HEK293 (cell line): ENCODE measurements around the gene VDAC1.

Source experiments
- CTCF ChIA-PET: fragments of 350-600 bp; formaldehyde crosslinking; extraction: SDS; loops from one replicate; lab custom pipeline; 2021; ENCODE audit warnings: antibody characterized with exemption; lab: Yijun Ruan, JAX
- POLR2A ChIA-PET: fragments of 300-600 bp; formaldehyde crosslinking; extraction: SDS; loops from one replicate; lab custom pipeline; 2020; ENCODE audit warnings: antibody characterized with exemption, inconsistent platforms; lab: Yijun Ruan, JAX
- H3K27ac ChIP-seq: fragments of 200-500 bp; sonication (Bioruptor generic); 2 replicates; pipeline ENCODE4 v1.5.1; 2014; ENCODE audit warnings: low read depth, low read length, control low read depth, inconsistent platforms; ENCODE audit errors: extremely low read depth
- H3K36me3 ChIP-seq, 2 experiments: fragments of 200-500 bp in 1 of 2; sonication (Bioruptor generic) in 1 of 2; 1 replicate in 1 of 2; 2 replicates in 1 of 2; pipeline ENCODE4 v1.5.1; 2014 to 2017; ENCODE audit warnings: inconsistent platforms in 2 of 2, low read length in 2 of 2; ENCODE audit not compliant: control insufficient read depth in 2 of 2, insufficient read depth in 1 of 2
- H3K4me1 ChIP-seq: fragments of 200-500 bp; sonication (Bioruptor generic); 2 replicates; pipeline ENCODE4 v1.5.1; 2014; ENCODE audit warnings: mild to moderate bottlenecking, low read length, inconsistent platforms; ENCODE audit not compliant: control insufficient read depth, insufficient read depth
- H3K4me3 ChIP-seq: 2 replicates; pipeline ENCODE4 v1.5.1; 2011; ENCODE audit warnings: low read depth, mild to moderate bottlenecking, control low read depth, low read length, moderate library complexity
- H3K9me3 ChIP-seq: fragments of 200-500 bp; sonication (Bioruptor generic); 2 replicates; pipeline ENCODE4 v1.5.1; 2014; ENCODE audit warnings: low read depth, low read length, inconsistent platforms; ENCODE audit not compliant: control insufficient read depth, insufficient read depth
- EGR2 ChIP-seq: fragments of 450-650 bp; formaldehyde crosslinking; IDR thresholded peaks from 2 replicates; pipeline ENCODE4 v1.5.1; 2016; ENCODE audit warnings: low read depth, missing biosample characterization, missing genetic modification characterization
- GFI1B ChIP-seq: fragments of 450-650 bp; formaldehyde crosslinking; IDR thresholded peaks from 2 replicates; pipeline ENCODE4 v1.5.1; 2016; ENCODE audit warnings: missing biosample characterization, missing genetic modification characterization
- GLI4 ChIP-seq: fragments of 450-650 bp; formaldehyde crosslinking; IDR thresholded peaks from 2 replicates; pipeline ENCODE4 v1.5.1; 2016; ENCODE audit warnings: missing biosample characterization, missing genetic modification characterization
- SP2 ChIP-seq: fragments of 450-650 bp; formaldehyde crosslinking; IDR thresholded peaks from 2 replicates; pipeline ENCODE4 v1.5.1; 2016; ENCODE audit warnings: missing biosample characterization, missing genetic modification characterization
- SP3 ChIP-seq: fragments of 450-650 bp; formaldehyde crosslinking; IDR thresholded peaks from 2 replicates; pipeline ENCODE4 v1.5.1; 2016; ENCODE audit warnings: missing biosample characterization, missing genetic modification characterization
- TRIM28 ChIP-seq: IDR thresholded peaks from 2 replicates; pipeline ENCODE4 v1.6.1; 2011; ENCODE audit warnings: low read length, control low read depth, borderline replicate concordance
- ZBTB7A ChIP-seq: fragments of 450-650 bp; formaldehyde crosslinking; IDR thresholded peaks from 2 replicates; pipeline ENCODE4 v1.5.1; 2016; ENCODE audit warnings: low read depth, missing biosample characterization, missing genetic modification characterization
- ZBTB8A ChIP-seq: fragments of 450-650 bp; formaldehyde crosslinking; IDR thresholded peaks from 2 replicates; pipeline ENCODE4 v1.5.1; 2016; ENCODE audit warnings: missing biosample characterization, missing genetic modification characterization
- ZEB2 ChIP-seq: fragments of 450-650 bp; formaldehyde crosslinking; IDR thresholded peaks from 2 replicates; pipeline ENCODE4 v1.5.1; 2016; ENCODE audit warnings: missing biosample characterization, missing genetic modification characterization
- ZNF169 ChIP-seq: fragments of 450-650 bp; formaldehyde crosslinking; IDR thresholded peaks from 2 replicates; pipeline ENCODE4 v1.5.1; 2016; ENCODE audit warnings: missing biosample characterization, missing genetic modification characterization
- ZNF214 ChIP-seq: fragments of 450-650 bp; formaldehyde crosslinking; IDR thresholded peaks from 2 replicates; pipeline ENCODE4 v1.5.1; 2017; ENCODE audit warnings: missing biosample characterization, mild to moderate bottlenecking, missing genetic modification characterization, borderline replicate concordance
- ZNF221 ChIP-seq: fragments of 450-650 bp; formaldehyde crosslinking; IDR thresholded peaks from 2 replicates; pipeline ENCODE4 v1.5.1; 2017; ENCODE audit warnings: missing biosample characterization, missing genetic modification characterization, borderline replicate concordance
- ZNF23 ChIP-seq: fragments of 450-650 bp; formaldehyde crosslinking; IDR thresholded peaks from 2 replicates; pipeline ENCODE4 v1.5.1; 2016; ENCODE audit warnings: missing biosample characterization, missing genetic modification characterization, borderline replicate concordance
- ZNF266 ChIP-seq: fragments of 450-650 bp; formaldehyde crosslinking; IDR thresholded peaks from 2 replicates; pipeline ENCODE4 v1.5.1; 2016; ENCODE audit warnings: missing biosample characterization, missing genetic modification characterization, low read depth
- ZNF335 ChIP-seq: fragments of 450-650 bp; formaldehyde crosslinking; conservative IDR thresholded peaks from 2 replicates; pipeline ENCODE4 v1.5.1; 2016; ENCODE audit warnings: missing biosample characterization, missing genetic modification characterization
- ZNF548 ChIP-seq: fragments of 450-650 bp; formaldehyde crosslinking; IDR thresholded peaks from 2 replicates; pipeline ENCODE4 v1.5.1; 2016; ENCODE audit warnings: missing biosample characterization, missing genetic modification characterization
- ZNF549 ChIP-seq: fragments of 450-650 bp; IDR thresholded peaks from 2 replicates; pipeline ENCODE4 v1.5.1; 2018; ENCODE audit warnings: missing biosample characterization, missing genetic modification characterization, mild to moderate bottlenecking, inconsistent platforms, moderate library complexity
- ZNF585B ChIP-seq: fragments of 450-650 bp; formaldehyde crosslinking; IDR thresholded peaks from 2 replicates; pipeline ENCODE4 v1.5.1; 2016; ENCODE audit warnings: missing biosample characterization, missing genetic modification characterization
- ZNF596 ChIP-seq: fragments of 450-650 bp; IDR thresholded peaks from 2 replicates; pipeline ENCODE4 v1.5.0; 2018; ENCODE audit warnings: missing biosample characterization, mild to moderate bottlenecking, missing genetic modification characterization, moderate library complexity
- ZNF629 ChIP-seq: fragments of 450-650 bp; formaldehyde crosslinking; IDR thresholded peaks from 2 replicates; pipeline ENCODE4 v1.5.1; 2017; ENCODE audit warnings: missing biosample characterization, missing genetic modification characterization
- ZNF677 ChIP-seq: fragments of 450-650 bp; IDR thresholded peaks from 2 replicates; pipeline ENCODE4 v1.5.0; 2018; ENCODE audit warnings: missing biosample characterization, mild to moderate bottlenecking, missing genetic modification characterization, moderate library complexity
- ZNF76 ChIP-seq: fragments of 450-650 bp; formaldehyde crosslinking; IDR thresholded peaks from 2 replicates; pipeline ENCODE4; 2016; ENCODE audit warnings: low read depth, missing biosample characterization, missing genetic modification characterization, borderline replicate concordance
- ZXDB ChIP-seq: fragments of 450-650 bp; formaldehyde crosslinking; IDR thresholded peaks from 2 replicates; pipeline ENCODE4 v1.5.1; 2016; ENCODE audit warnings: missing biosample characterization, missing genetic modification characterization
- TF ChIP-seq, protein P1 (sequence below): fragments of 450-650 bp; formaldehyde crosslinking; optimal IDR thresholded peaks from 2 replicates; pipeline ENCODE3; 2016; ENCODE audit warnings: missing biosample characterization, mild to moderate bottlenecking, missing genetic modification characterization
- TF ChIP-seq, protein P2 (sequence below): fragments of 450-650 bp; formaldehyde crosslinking; IDR thresholded peaks from 2 replicates; pipeline ENCODE4 v1.5.1; 2016; ENCODE audit warnings: missing biosample characterization, missing genetic modification characterization, borderline replicate concordance

The VDAC1 gene

DNA sequence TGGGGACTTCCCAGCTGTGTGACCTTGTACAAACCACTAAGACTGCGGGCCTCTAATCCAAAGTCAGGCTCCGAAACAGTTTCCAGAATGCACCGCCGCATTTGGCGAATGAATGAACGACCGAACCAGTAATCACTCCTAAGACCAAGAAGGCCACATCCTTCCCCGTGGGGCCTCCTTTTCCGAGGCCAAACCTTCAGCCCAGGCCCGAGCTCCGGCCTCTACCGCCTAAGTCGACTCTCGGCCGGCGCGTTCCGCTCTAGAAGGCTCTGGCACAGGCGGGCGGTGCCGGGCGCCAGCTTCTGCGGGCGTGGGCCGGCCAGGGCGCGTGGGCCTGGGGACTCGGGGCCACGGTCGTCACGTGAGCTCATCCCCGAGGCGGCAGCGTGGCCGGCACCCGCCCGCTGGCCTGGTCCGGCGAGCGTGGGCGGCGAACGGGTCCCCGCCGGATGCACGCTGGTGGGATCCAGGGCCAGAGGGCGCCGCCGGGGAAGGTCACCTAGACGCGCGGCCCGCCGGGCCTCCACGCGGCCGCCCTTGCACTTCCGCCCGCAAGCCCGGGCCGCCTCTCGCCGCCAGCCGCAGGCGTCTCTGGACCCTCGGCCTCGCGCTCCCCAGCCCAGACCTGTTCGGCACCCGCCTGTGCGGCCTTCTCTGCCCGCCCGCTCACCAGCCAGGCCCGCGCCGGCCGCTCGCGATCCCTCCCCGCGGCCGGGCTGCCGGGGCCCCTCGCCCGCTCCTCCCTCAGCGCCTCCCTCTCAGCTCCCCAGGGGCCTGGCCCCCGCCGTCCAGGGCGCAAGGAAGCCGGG is 754 bp downstream of the VDAC1 start (continued):
- TF ChIP-seq ZNF596 (no peak; the same call in 1 of the 2 replicates), SP2 (tag by site-specific recombination) (peak; percentile 32), ZNF549 (tag by site-specific recombination) (no peak), EGR2 (tag by site-specific recombination) (peak; percentile 71), ZEB2 (0 out of 2 replicates have a peak, but pooled peaks have one; percentile 24), SP3 (tag by site-specific recombination) (no peak), GFI1B (tag by site-specific recombination) (no peak), ZBTB8A (peak; percentile 86), ZNF76 (no peak), TRIM28 (no peak), ZNF585B (no peak), ZNF214 (no peak), ZNF221 (no peak), ZXDB (tag by site-specific recombination) (0 out of 2 replicates have a peak, but pooled peaks have one; percentile 13), ZNF169 (tag by site-specific recombination) (no peak), ZNF629 (no peak), ZNF677 (0 out of 2 replicates have a peak, but pooled peaks have one; percentile 18)
- TF ChIP-seq, protein P1, sequence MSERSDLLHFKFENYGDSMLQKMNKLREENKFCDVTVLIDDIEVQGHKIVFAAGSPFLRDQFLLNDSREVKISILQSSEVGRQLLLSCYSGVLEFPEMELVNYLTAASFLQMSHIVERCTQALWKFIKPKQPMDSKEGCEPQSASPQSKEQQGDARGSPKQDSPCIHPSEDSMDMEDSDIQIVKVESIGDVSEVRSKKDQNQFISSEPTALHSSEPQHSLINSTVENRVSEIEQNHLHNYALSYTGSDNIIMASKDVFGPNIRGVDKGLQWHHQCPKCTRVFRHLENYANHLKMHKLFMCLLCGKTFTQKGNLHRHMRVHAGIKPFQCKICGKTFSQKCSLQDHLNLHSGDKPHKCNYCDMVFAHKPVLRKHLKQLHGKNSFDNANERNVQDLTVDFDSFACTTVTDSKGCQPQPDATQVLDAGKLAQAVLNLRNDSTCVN (tag by site-specific recombination): peak; percentile 77

DNA sequence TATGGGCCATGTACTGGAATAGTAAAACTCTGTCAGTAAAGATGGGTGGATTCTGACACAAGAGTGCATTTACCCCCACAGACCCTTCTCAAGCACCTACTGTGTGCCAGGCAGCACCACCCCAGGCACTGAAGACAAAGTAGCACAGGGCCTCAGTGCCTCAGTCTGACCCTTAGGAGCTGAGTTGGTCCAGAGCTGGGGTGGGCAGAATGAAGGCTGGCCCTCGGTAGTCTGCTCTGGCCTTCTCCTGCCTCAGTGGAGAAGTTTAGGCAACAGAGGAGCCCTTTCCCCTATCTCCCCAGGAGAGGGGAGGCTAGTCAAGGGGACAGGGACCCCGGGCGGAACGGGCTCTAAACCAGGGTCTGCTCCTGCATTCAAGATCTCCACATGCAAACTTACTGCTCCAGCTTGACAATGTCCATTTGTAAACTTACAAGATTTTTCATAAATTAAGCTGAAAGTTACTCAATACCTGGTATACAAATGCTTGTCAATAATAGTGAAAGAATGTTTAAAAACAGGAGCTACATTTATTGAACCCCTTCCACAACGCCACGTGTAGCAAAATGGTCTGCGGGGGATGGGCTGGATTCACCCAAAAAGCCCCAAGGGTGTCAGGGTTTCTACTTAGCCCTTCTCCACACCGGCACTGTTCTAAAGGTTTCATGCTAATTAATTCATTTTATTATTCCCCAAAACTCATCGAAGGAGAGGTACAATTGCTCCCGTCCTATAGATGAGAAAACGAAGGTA is 1.5 kb downstream of the VDAC1 start:
- CTCF ChIA-PET: interaction anchor here (0.6 to 1.1 kb wide), 3 partner anchors 18 to 737 kb away, joined by 3 read pairs; no protein-coding TSS in a partner anchor
- H3K4me1 ChIP-seq: peaks cover 3% of the 10 kb centered on the region
- TF ChIP-seq, protein P2, sequence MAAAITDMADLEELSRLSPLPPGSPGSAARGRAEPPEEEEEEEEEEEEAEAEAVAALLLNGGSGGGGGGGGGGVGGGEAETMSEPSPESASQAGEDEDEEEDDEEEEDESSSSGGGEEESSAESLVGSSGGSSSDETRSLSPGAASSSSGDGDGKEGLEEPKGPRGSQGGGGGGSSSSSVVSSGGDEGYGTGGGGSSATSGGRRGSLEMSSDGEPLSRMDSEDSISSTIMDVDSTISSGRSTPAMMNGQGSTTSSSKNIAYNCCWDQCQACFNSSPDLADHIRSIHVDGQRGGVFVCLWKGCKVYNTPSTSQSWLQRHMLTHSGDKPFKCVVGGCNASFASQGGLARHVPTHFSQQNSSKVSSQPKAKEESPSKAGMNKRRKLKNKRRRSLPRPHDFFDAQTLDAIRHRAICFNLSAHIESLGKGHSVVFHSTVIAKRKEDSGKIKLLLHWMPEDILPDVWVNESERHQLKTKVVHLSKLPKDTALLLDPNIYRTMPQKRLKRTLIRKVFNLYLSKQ (tag by site-specific recombination): no peak
- TF ChIP-seq GLI4 (tag by site-specific recombination) (no peak), ZNF266 (tag by site-specific recombination) (no peak), ZNF169 (tag by site-specific recombination) (no peak), ZNF585B (no peak), ZNF335 (tag by site-specific recombination) (0 out of 2 replicates have a peak, but pooled peaks have one; percentile 4), ZNF548 (tag by site-specific recombination) (no peak), ZNF23 (tag by site-specific recombination) (no peak), ZBTB7A (tag by site-specific recombination) (no peak)
- TF ChIP-seq, all 188 proteins: peak for 1
- peaks cover 8 to 38% of the 10 kb centered on the region in 2 experiments; a peak in 2 of 3 replicates for H3K36me3 ChIP-seq
- peak overlapping the region; percentile 98 for H3K27ac ChIP-seq
- H3K4me3 ChIP-seq: peak overlapping the region; percentile 80
- H3K9me3 ChIP-seq: no peaks in the 10 kb centered on the region
- POLR2A ChIA-PET: interaction anchor here (0.7 to 2.3 kb wide), 3 partner anchors 10 to 15 kb away, joined by 3 to 8 read pairs (median 3); no protein-coding TSS in a partner anchor
